ENCODE measurements around the gene HDAC5.
"Not testable (repeated sequence)": the region's sequence is repeated elsewhere in the genome, so short reads cannot be mapped to it uniquely, and the experiment has no call there.

The HDAC5 gene

DNA sequence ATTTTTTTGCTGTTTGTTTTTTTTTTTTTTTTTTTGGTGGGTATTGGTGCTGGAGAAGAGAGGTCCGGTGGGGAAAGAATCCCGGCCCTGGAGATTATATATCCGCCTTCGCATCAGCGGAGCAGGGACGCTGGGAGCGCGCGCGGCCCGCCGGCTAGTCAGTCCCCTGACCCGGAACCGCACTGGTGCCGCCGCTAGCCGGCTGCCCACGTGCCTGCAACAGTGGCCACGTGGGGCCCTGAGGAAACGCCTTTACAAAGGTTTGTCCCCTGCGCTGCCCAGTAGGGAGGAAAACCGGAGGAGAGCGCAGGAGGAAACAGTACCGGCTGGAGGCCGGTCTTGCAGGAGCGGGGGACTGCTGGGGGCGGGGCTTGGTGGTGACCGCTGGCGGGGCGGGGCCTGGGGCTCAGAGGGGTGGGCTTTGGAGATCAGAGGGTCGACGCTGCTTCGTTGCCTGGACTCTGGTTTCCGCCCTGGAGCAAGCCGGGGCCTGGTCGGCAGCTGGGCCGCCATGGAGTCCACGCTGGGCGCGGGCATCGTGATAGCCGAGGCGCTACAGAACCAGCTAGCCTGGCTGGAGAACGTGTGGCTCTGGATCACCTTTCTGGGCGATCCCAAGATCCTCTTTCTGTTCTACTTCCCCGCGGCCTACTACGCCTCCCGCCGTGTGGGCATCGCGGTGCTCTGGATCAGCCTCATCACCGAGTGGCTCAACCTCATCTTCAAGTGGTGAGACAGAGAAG lies 52.8 kb downstream of the HDAC5 start, which contains the start of gene G6PC3:
Gene G6PC3 (plus strand): TSS at position 281 of the 743 bp plus-strand sequence. CDS start 231 bp downstream, at position 512.
- DNase-seq (ENCODE audit: low read depth in 2 of 3, low spot score in 1 of 3): peak; percentile 72 to 87 (median 86)

DNA sequence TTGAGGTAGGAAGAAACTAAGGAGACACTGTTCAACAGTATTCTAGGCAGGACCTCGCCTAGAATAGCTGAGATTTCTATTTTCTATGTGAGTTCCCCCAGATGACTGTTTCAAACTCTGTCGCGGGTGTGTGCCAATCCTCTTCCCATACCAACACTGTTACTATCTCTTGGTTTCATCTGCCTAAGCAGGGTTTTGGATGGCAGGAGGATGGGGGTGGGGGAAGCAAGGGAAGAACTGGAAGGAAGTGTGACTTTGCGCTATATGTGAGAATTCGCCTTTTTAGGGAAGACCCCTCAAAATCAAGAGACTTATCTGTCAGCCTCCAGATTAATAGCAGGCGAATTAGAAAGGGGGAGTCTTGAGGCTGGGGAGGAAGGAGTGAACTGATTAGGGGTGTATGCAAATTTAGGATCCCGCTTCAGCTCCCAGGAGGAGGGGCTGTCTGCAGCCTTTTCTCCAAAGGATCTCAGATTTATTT lies 53.4 kb downstream of the HDAC5 start:
- no peak for DNase-seq (ENCODE audit: low read depth in 2 of 3, low spot score in 1 of 3)

DNA sequence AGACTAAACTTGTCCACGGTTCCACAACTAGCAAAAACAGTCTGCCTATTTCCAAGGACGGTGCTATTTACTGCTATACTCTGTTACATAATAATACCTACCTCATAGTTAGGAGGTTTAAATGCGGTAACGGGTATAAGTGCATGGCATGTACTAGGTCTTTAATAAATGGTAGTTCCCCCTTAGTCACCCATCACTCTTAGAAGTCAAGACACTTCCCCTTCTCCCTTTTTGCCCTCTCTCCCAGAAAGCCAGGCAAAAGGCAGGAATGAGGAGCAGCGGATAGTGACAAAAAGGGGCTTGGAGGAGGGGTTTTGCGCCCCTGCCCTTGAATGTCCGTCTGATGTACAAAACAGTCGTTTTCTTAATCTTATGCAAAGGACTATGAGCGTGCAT lies 55.9 kb downstream of the HDAC5 start:
- no peak for DNase-seq (ENCODE audit: low read depth in 2 of 3, low spot score in 1 of 3)

DNA sequence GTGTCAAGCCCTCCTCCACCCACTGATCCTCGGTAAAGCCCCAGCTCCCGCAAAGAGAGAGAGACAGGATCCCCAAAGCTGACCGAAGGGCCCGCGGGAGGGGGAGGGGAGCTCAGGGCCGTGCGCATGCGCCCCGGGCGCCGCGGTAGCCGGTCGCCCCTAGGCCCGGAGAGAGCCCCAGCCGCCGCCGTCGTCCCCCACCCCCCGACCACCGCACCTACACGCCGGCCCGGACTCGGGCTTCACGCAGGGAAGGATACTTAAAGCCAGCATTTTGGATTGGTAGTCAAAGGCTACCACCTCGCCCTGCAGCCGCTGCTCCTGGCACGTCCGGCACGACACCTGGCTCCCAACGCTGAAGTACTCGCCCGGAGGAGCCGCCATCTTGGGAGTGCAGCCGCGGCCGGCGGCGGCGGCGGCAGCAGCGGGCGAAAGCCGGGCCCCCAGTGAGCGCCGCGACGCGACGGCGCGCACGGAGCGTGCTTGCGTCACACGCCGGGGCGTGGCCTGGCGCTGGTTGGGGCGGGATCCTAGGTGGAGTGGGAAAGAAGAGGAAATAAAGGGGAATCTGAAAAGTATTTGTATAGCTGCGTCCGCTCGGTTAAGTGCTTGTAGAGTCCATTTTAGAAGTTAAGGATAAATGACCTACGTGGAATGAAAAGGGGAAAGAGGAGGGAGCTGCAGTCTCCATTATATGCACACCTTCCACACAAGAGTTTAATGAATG lies 57.1 kb downstream of the HDAC5 start, which contains the start of gene LSM12:
Gene LSM12 (minus strand): TSS at position 468 of the 727 bp plus-strand sequence. CDS start 84 bp downstream, at position 384.
- DNase-seq (ENCODE audit: low read depth in 2 of 3, low spot score in 1 of 3): peak; percentile 84 to 90 (median 89)

DNA sequence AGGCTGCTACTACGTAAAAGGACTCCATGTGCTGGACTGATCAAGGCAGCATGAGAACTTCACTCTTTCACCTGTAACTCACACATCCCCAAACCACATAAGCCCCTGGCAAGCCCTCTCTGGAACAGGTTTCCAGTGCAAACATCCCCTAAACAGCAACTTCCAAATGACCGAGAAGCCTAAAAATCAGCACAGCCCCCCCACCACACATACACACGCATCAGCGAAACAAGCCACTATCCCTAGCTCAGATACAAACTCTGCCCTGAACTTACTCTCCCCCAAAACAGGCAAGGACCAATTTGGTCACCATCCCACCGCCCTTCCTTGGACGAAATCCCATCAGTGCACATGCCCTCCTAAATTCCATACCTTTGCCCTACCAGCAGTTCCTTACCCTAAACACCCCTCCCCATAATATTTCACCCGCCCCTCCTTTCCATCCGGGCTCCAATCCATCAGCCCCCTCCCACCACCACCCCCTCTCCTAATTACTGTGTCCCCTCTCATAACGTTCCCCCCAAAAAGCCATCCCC lies 57.7 kb downstream of the HDAC5 start:
- DNase-seq (ENCODE audit: low read depth in 2 of 3, low spot score in 1 of 3): peak in 1 of 3 donors; percentile 24

DNA sequence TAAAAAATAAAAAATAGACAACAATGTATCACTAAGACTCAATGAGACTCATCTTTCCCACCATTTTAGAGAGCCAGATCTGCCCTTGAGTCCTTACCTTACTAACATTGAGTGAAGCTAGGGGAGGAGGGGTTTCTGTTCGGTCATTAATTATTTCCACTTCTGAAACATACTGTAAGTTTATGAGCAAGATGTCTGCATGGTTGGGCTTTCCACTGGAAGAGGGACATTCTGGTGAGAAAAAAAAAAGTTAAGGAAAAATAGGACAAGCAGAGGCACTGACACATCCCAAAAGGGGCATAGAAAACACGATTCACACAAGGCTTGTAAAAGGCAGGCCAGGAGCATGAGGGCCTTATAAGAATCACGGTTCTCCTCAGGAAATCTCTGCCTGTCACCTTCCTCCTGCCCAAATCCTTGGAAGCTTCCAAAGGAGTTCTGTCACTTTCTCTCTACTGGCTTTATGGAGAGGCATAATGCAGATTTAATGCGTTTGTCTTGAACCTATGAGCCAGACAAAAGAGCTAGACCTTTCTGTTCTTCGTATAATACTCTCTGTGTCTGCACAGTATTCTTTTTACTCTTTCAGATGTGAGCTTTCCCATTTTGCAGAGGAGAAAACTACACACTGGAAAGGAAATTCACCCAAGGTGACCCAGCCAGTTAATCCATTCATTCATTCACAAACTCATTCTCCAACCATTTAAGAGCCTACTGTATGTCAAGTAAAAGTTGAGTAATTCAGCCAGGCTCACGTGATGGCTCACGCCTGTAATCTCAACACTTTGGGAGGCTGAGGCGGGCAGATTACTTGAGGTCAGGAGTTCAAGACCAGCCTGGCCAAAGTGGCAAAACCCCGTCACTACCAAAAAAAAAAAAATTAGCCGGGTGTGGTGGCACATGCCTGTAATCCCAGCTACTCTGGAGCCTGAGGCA lies 59.5 kb downstream of the HDAC5 start:
- DNase-seq (ENCODE audit: low read depth in 2 of 3, low spot score in 1 of 3): no peak

DNA sequence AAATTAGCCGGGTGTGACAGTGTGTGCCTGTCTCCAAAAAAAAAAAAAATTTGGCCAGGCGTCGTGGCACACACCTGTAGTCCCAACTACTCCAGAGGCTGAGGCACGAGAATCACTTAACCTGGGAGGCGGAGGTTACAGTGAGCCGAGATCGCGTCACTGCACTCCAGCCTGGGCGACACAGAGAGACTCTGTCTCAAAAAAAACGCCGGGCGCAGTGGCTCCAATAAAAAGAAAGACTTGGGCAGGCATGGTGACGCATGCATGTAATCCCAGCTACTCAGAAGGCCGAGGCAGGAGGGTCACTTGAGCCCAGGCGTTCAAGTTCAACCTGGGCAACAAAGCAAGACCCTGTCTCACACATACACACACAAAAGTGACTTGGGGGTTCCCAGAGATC lies 60.6 kb downstream of the HDAC5 start:
- no peak for DNase-seq (ENCODE audit: low read depth in 2 of 3, low spot score in 1 of 3)

DNA sequence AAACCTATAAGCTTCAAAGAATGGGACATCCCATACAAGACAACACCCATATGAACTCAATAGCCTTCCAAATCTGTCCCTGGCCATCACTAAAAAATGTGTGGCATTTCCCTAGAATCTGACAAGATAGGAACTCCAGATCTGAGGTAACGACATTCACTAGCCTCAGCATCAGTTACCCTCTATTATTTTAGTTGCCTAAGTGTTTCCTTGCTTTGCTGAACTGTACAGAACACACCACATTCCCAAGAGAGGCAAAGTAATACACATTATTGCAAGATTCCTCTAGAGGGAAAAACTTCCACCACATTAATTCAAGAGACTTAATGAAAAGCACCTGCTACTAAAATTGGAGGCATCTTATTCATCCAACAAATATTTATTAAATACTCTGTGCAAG lies 62.0 kb downstream of the HDAC5 start:
- no peak for DNase-seq (ENCODE audit: low read depth in 2 of 3, low spot score in 1 of 3)

DNA sequence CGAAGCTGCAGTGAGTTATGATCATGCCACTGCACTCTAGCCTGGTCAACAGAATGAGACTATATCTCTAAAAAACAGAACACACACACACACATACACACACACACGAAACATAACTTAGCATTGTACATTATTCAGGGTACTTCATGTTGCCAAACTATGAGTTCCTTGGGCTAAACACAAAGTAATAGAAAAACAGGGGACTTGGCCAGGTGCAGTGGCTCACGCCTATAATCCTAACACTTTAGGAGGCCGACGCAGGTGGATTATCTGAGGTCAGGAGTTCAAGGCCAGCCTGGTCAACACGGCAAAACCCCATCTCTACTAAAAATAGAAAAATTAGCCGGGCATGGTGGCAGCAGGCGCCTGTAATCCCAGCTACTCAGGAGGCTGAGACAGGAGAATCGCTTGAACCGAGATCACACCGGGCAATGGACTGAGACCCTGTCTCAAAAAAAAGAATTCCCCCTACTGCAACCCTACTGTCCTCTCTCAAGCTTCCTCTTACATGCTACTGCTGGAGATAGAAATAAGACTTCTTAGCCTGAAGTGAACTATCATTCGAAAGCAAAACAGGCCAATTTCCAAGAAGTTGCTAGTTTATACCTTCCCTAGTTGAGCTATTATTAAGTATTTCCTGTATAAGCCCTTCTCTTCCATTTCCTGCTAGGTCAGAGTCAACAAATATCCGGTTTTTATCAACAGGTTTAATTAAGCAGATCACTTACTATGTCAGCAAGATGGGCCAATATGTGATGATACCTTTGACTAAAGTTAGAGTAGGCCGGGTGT lies 64.1 kb downstream of the HDAC5 start:
- DNase-seq (ENCODE audit: low read depth in 2 of 3, low spot score in 1 of 3): no peak

DNA sequence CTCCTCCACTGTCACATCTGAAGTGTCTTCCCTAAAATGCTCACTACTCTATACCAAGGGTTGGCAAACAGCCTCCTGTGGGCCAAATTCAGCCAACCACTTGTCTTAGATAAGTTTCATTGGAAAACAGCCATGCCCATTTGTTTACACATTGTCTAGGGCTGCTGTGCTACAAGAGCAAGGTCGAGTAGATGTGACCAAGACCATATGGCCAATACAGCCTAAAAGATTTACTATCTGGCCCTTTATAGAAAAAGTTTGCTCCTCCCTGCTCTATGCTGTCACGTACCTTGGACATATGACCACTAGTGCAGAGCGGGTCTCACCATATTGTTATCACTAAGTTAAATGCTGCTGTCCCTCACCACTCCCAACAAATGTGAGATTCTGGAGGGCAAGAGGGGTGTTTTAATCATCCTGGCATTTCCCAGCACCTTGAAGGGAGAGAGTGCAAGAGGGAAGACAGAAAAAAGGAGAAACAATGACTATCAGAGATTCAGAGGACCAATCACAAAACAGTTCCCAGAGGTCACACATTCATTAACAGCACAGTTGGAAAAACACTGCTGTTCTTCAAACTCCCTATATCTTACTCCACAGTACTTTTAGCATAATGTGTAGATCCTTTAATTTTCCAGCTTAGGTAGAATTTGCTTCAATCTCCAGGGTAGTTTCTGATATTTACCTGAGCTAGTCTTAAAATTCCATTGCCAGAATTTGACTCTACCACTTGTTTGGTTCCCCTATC lies 70.1 kb downstream of the HDAC5 start:
- DNase-seq (ENCODE audit: low read depth in 2 of 3, low spot score in 1 of 3): no peak

DNA sequence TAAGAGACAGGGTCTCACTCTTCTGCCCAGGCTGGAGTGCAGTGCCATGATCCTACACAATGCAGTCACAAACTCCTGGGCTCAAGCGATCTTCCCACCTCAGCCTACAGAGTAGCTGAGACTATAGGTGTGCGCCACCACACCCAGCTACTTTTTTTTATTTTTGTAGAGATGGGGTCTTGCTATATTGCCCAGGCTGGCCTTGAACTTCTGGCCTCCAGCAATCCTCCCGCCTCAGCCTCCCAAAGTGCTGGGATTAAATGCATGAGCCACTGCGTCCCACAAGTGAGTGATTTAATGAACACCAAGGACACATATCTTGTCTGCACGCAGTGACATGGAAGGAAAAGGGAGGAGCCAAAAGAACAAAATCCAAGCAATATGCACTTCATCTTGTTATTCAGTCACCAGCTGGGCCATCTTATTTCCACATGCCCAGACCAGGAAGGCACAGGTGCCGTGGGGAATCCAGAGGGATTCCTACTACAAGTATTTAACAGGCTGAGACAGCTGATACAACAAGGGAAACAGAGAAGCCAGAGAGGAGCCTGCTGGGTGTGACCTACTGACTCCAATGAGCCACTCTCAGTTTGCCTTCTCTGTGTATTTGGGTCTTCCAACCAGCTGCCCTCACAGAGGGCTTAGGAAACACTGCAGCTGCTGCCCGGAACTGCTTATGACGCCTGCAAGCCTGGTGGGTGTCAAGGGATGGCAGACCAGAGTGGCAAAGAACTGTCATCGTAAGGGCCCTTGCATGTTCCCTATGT lies 74.0 kb downstream of the HDAC5 start:
- DNase-seq (ENCODE audit: low read depth in 2 of 3, low spot score in 1 of 3): no peak

DNA sequence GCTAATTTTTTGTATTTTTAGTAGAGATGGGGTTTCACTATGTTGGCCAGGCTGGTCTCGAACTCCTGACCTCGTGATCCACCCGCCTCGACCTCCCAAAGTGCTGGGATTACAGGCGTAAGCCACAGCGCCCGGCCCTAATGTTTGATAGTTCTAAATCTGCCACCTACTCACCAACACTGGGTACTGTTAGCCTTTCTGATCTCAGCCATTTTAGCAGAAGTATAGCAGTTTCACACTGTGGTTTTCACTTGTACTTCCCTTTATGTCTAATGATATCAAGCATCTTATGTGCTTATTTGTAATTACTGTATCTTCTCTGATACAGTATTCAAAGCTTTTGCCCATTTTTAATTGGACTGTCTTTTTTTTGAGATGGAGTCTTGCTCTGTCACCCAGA lies 76.5 kb downstream of the HDAC5 start:
- not testable (repeated sequence) for DNase-seq (ENCODE audit: low read depth in 2 of 3, low spot score in 1 of 3)

DNA sequence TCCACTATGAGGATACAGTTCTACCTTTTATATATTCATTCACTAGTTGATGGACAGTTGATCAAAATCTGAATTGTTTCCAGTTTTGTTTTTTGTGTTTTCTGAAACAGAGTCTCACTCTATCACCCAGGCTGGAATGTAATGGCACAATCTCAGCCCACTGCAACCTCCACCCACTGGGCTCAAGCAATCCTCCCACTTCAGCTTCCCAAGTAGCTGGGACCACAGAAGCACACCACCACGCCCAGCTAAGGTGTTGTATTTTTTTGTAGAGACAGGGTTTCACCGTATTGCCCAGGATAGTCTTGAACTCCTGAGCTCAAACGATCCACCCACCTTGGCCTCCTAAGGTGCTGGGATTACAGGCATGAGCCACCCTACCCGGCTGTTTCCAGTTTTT lies 78.0 kb downstream of the HDAC5 start:
- no peak for DNase-seq (ENCODE audit: low read depth in 2 of 3, low spot score in 1 of 3)

DNA sequence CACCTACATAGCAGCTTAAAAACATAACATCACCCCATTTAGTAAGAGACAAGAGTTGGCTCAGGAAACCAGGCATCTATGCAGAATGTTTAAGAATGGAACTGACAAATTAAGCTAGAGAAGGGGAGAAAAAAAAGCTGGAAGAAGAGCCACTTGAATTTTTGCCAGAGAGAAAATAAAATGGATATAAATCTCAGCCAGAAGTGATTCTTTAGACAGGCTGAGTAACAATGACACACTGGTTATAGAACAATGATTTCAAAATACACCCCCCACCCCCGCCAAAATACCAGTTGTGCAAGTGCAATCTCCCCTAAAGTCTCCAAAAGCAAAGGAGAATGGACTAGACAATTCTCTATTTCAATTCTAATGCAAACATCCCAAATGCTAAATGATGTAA lies 79.4 kb downstream of the HDAC5 start:
- DNase-seq (ENCODE audit: low read depth in 2 of 3, low spot score in 1 of 3): no peak

DNA sequence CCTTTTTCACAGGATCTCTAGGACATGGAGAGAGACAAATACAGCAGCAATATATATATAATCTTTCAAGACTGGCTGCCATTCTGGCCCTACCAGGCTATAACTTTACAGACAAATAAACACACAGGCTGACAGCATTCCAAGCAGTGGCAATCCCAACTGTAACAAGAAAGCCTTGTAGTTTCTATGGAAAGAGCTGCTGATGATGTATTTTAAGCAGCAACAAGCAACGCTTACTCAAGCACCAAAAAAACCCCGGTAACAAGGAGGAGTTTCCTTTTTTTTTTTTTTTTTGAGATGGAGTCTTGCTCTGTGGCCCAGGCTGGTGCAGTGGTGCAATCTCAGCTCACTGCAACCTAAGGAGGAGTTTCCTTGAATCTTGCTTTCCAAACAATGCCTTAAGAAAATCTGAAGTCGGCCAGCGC lies 80.2 kb downstream of the HDAC5 start:
- DNase-seq (ENCODE audit: low read depth in 2 of 3, low spot score in 1 of 3): no peak

DNA sequence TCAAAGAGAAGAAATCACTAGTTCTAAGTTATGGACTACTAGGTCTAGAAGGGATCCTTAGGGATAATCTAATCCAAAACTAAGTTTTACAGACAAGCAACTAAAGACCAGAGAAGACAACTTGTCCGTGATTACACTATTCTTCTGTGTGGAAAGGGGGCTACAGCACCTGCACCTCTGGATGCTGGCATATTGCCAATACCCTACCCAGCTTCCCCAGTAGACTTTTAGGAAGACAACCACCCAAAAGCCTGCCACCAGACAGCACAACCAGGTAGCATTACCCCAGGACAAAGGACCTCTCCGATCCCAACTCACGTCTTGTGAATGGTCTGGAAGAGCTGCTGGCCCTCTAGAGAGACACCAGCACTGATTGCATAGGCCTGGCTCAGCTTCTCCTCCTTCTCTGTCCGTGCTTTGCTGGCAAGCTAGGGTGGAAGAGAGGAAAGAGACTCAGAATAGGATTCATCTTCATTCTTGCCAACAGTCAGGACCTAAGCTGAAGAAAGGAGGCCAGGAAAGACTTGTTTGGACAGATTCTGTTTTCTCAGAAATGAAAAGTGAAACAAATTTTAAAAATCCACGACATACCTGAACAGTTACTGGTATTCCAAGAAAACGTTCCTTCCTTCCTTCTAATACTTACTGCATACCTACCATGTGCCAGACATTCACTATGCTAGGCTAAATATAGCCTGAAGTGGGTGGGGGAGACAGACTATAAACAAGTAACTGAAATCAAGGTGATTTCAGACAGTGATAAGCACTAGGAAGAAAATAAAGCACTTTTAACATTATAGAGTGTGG lies 83.4 kb downstream of the HDAC5 start:
- no peak for DNase-seq (ENCODE audit: low read depth in 2 of 3, low spot score in 1 of 3)

DNA sequence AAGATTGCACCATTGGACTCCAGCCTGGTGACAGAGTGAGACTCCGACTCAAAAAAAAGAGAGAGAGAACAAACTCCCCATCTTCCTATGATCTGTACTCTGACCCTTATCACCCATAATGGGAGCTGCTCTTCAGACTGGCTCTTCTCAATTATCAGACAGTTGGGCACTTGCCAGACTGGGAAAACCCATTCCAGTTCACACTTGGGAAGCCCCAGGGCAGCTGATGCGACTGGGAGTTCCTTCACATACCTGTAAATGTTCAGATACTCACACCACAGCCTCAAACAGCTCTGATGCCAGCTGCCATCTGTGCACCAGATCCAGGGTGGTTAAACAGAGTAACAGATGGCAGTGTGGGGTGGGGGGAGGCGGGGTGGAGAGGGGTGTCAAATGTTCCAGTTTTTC lies 84.8 kb downstream of the HDAC5 start:
- DNase-seq (ENCODE audit: low read depth in 2 of 3, low spot score in 1 of 3): no peak

DNA sequence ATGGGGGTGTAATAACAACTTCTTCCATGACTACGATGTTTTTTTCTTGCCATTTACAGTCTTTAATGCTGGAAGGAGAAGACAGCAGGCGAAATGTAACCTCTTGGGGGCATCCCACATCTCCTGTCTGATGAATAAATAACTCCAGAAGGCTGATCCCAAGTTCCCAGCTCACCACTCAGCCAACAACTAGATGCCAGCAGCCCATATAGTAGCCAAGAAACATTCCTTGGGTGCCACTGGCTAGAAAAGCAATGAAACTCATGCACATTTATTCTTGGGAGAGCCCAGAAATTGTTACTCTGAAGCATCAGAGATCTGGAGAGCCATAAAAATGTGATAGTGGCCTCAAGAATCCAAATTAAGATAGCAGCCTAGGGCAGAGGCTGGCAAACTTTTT lies 86.0 kb downstream of the HDAC5 start:
- DNase-seq (ENCODE audit: low read depth in 2 of 3, low spot score in 1 of 3): no peak

All from stimulated activated CD4-positive, alpha-beta T cell treated with anti-CD3 and anti-CD28 coated beads, Interleukin-12 subunit alpha, Interleukin-12 subunit beta, amount 100 ng/mL, for 48 hours (primary cell).